Measurements from ENCODE around the gene ADAMTSL1.

DNA sequence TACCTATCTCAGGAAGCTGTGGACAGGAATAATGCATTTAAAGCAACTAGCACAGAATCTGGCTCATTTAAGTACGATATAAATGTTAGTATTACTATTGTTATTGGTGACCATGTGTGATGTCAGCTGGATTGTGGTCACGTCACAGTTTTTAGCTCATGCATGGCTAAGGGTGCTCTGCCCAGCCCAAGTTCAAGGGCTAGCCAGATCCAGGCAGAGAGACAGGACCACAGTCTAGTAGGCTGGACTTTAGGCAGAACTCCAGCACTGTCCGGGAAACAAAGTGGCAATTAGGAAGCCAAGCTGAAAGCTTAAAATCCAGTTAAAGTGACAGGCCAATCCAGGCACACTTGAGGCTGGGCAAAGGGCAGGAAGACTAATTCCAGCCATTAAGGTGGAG lies 273.6 kb downstream of the ADAMTSL1 start:
- TF ChIP-seq CTCF (conservative IDR thresholded peaks at IDR 0.05 in 1 of 2, IDR thresholded peaks at IDR 0.05 in 1 of 2; ENCODE audit: extremely low read depth in 1 of 2, insufficient read depth in 1 of 2, low read depth in 1 of 2, low read length in 2 of 2) (no peak), EZH2 (IDR thresholded peaks at IDR 0.05; ENCODE audit: borderline replicate concordance, low read length) (no peak)

Measured in mammary epithelial cell (primary cell).